ENCODE measurements around the gene VAC14.
"Not testable (repeated sequence)": the region's sequence is repeated elsewhere in the genome, so short reads cannot be mapped to it uniquely, and the experiment has no call there.

VAC14 gene

GRCh38 chr16:70744366-70744765 lies 56.6 kb downstream of the VAC14 start:
- no peak for DNase-seq (ENCODE audit: low read depth, low spot score)

DNA sequence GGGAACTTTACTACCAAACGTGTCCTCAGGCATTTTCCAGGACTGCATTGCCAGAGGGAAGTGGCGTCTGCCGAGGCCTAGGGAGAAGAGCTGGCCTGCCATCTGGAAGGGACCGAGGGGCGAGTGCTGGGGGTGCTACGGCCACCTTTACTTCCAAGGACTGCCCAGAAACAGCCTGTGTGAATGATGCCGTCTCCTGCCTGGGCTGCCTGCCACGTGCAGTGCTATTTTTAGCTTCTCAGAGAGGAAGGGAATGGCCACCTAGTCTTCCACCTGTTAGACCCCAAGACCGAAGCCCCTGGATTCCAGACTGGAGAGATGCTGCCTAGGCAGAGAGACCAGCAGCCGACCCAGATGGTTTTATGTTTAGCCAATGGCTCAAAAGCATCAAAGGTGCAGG lies 57.2 kb downstream of the VAC14 start:
- no peak for DNase-seq (ENCODE audit: low read depth, low spot score)

- DNase-seq (ENCODE audit: low read depth, low spot score): not testable (repeated sequence)
Observed at GRCh38 chr16:70742967-70743366, 58.0 kb downstream of the VAC14 start.

GRCh38 chr16:70741783-70742125 lies 59.2 kb downstream of the VAC14 start:
- DNase-seq (ENCODE audit: low read depth, low spot score): no peak

GRCh38 chr16:70740914-70741782 lies 59.8 kb downstream of the VAC14 start:
- no peak for DNase-seq (ENCODE audit: low read depth, low spot score)

GRCh38 chr16:70740174-70740913 lies 60.6 kb downstream of the VAC14 start:
- DNase-seq (ENCODE audit: low read depth, low spot score): no peak

- no peak for DNase-seq (ENCODE audit: low read depth, low spot score)
Observed at GRCh38 chr16:70739389-70739788, 61.6 kb downstream of the VAC14 start.

DNA sequence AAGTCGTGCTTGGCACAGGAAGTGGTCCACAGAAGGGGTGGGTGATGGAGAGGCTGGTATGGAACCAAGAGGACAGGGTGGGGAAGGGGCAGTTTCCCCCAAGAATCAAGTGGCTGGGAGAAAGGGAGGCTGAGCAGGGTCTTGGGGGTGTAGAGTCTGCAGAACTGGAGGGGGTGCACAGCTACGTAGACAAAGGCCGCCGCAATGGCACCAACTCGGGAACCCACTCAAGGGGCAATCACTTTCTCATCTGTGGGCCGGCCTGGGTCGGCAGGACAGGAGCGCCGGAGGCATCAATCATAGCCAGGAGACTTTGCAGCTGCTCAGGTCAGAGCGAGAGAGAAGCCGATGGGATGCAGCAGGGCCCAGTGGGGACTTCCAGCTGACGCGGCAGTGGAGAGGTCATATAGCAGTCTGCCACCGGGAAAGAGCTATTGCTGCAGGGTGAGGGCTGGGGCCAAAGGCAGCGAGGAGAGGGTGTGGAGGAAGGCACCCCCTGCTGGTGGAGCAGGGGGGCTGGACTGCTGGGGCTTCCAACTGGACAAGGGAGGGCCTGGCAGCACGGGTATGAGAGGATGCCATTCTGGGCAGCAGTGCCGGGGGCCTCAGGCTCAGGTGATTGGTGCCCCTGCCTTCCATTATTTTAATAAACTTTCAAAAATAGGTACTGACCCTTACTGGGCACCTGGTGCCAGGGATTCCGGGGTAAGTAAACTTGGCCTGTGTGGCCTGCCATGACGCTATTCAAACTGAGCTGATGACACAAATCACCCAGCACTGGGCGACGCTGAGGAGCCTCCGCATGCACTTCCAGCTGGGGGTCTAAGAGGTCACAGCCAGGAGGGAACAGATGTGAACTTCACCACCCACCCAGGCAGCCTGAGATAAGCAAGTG lies 62.6 kb downstream of the VAC14 start:
- no peak for DNase-seq (ENCODE audit: low read depth, low spot score)

- no peak for DNase-seq (ENCODE audit: low read depth, low spot score)
Observed at GRCh38 chr16:70737377-70738082, 63.4 kb downstream of the VAC14 start.

DNA sequence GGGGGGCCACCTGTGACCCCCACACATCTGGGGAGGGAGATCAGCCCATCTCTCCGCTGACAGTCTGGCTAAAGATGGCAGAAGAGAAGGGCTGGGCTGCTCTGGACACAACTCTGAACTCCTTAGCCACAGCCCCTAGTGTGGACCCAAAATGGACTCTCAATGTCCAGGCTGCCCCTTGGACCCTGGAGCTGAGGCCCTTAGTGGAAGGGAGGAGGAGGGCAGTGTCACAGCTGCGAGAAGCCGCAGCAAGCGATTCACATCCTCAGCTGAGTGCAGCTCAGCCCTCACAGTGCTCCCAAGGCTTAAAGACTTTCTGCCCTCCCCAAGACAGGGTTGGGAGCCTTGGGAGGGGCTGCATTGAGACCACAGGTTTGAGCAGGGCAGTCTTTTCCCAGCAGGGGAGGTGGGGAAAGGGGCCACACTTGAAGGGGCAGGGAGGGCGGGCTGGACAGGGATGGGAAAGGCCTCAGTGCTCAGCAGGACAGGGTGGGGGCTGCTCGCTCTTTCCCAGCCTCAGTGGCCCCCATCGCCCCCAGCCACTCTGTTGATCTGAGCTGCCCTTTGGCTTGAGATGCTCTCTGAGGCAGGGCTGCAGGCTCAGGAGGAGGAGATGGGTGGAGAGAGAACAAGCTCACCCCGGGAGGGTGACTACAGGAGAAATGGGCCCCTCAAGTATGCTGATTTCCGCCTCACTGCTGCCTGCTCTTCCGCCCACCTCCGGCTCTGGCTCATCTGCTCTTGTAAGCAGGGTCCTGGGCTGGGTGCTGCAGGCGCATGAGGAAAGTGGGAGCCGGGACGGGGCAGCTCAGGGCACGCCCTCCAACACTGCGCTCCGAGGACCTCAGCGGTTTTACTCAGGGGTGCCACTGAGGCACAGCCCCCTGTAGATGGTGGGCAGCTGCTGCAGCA lies 64.2 kb downstream of the VAC14 start:
- DNase-seq (ENCODE audit: low read depth, low spot score): no peak

DNA sequence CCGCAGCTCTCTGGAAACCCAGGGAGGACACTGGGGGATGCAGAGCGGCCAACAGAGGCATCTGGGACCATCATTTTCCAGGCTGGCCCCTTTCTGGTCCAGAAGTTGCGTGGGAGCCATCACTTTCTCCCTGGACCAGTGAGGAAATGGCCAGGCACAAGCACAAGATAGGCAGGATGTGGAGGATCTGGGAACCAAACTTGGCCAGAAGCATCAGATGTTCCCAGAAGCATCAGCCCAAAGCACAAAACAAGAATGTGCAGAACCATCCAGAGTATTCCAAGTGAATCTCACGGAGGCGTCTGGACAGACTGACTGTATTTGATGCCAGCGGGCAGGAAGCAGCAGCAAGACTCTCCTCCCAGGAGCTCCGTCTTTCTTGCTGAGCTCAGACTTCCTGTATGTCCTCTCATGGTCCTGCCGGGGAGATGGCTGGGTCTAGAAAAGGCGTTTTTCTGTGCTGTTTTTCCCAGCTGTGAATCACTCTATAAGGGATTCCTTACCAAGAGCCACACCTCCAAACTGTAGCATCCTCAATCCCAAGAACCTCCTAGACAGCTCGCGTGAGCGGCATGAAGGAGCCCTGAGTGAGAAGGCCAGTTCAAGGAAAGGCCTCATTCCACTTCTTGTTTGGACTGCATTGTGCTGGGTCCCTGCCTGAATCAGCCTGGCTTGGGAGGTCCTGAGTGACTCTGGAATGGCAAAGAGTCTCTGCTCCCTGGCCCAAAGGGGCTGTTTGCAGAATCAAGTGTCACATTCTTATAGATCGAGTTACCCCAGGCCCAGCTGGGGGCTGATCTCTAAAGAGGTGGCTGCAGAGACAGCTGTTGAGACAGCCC lies 65.6 kb downstream of the VAC14 start:
- no peak for DNase-seq (ENCODE audit: low read depth, low spot score)

DNA sequence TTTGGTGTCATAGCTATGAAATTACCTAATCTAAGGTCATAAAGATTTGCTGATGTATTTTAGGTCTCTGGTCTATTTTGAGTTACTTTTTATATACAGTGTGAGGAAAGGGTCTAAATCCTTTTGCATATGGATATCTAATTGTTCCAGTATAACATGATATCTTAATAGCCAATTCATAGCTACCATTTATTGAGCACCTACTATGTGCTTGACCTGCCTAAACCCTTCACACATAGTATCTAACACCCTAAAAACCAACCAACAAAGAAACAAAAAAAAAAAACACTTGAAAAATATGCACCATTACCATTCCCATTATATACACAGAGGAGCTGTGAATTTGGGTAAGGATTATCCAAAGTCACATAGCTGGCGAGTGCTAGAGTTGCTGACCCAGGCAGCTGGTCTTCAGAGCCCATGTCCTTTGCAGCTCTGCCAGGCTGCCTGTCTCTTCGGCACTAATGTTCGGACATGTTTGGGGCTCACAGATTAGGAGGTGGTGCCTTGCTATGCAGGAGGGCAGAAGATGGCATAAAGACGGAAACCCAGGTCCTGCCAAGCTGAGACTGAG lies 66.3 kb downstream of the VAC14 start:
- DNase-seq (ENCODE audit: low read depth, low spot score): no peak

- DNase-seq (ENCODE audit: low read depth, low spot score): no peak
Observed at GRCh38 chr16:70730944-70731343, 70.0 kb downstream of the VAC14 start.

DNA sequence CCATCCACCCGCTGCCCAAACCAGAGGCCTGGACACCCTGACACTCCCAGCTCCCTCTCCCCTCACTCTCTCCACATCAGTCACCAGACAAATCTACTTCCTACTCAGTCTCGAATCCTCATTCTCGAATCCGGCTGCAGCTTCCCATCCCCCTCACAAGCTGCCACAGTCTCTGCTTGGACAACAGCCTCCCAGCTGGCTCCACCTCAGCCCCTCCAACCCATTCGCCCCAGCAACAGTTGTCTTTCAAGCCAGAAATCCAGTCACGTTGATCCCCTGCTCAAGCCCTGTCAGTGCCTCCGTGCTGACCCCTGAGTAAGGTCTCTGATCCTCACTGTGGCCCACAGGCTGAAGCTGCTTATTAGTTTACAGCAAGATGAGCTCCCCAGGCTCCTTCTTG lies 70.9 kb downstream of the VAC14 start:
- no peak for DNase-seq (ENCODE audit: low read depth, low spot score)

DNA sequence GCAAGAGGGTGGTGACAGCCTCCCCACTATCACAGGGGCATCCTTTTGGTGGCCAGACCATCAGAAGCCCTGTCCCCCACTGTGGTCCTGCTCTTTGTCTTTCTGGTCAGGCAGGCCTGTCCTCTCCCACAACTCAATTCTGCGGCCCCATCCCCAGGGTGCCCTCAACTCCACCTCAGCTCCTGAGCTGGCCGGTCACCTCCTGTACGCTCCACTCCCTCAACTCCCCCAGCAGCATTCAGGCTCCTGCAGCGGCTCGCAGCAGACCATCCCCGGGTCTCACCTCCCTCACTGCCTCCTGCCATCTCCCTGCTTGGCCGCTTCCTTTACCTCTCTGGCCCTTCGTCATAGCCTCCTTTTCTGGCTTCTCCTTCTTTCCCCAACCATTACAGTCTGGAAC lies 71.7 kb downstream of the VAC14 start:
- DNase-seq (ENCODE audit: low read depth, low spot score): no peak

GRCh38 chr16:70728150-70728549 lies 72.8 kb downstream of the VAC14 start:
- no peak for DNase-seq (ENCODE audit: low read depth, low spot score)

- no peak for DNase-seq (ENCODE audit: low read depth, low spot score)
Observed at GRCh38 chr16:70726892-70727361, 74.0 kb downstream of the VAC14 start.

GRCh38 chr16:70725912-70726828 lies 74.8 kb downstream of the VAC14 start:
- no peak for DNase-seq (ENCODE audit: low read depth, low spot score)
